H1 (cell line): ENCODE data around the gene PPP2R3B. TPM values are rescaled to one million over a fixed set of nuclear protein-coding genes. Genes with fewer than 3 reads are reported as not detected.
A peak's percentile ranks its signal among the peaks of the same experiment; 100 is the strongest.

ENCODE experiments used
- ASH2L ChIP-seq: fragments of 200-600, 300-600 bp; sonication (generic); IDR thresholded peaks from one replicate; pipeline ENCODE4 v1.7.1; 2017; ENCODE audit warnings: low read length
- CHD1 ChIP-seq: IDR thresholded peaks from 2 replicates; pipeline ENCODE4 v1.6.1; 2012; ENCODE audit warnings: low read depth, low read length, improper control_type of control experiment
- CHD2 ChIP-seq: IDR thresholded peaks from 2 replicates; pipeline ENCODE4 v1.6.1; 2012; ENCODE audit warnings: low read length, improper control_type of control experiment
- CTBP2 ChIP-seq: IDR thresholded peaks from 2 replicates; pipeline ENCODE4 v1.7.0; 2011; ENCODE audit warnings: borderline replicate concordance, mild to moderate bottlenecking, moderate library complexity, mixed read lengths, low read length; ENCODE audit not compliant: insufficient read depth, insufficient read length
- EP300 ChIP-seq, 2 experiments: IDR thresholded peaks; 1 replicate in 1 of 2; 2 replicates in 1 of 2; pipeline ENCODE4 v1.6.1; 2011 to 2012; ENCODE audit warnings: low read depth in 2 of 2, low read length in 2 of 2, mild to moderate bottlenecking in 2 of 2, borderline replicate concordance in 1 of 2, inconsistent platforms in 1 of 2, moderate library complexity in 1 of 2
- GTF2F1 ChIP-seq: IDR thresholded peaks from 2 replicates; pipeline ENCODE4 v1.6.1; 2012; ENCODE audit warnings: low read depth, low read length, improper control_type of control experiment, borderline replicate concordance
- JUND ChIP-seq: IDR thresholded peaks from 2 replicates; pipeline ENCODE4 v1.6.1; 2011; ENCODE audit warnings: mild to moderate bottlenecking, improper control_type of control experiment, low read length
- KDM1A ChIP-seq: fragments of 200-600, 300-600 bp; sonication (generic); IDR thresholded peaks from 2 replicates; pipeline ENCODE4 v1.7.1; 2016; ENCODE audit warnings: mild to moderate bottlenecking, low read length, borderline replicate concordance
- KDM5A ChIP-seq: fragments of 200-600 bp; IDR thresholded peaks from 2 replicates; pipeline ENCODE4 v1.7.1; 2012; ENCODE audit warnings: mild to moderate bottlenecking, low read length, inconsistent platforms, mixed read lengths
- NRF1 ChIP-seq: IDR thresholded peaks from 2 replicates; pipeline ENCODE4 v1.6.1; 2011; ENCODE audit warnings: mild to moderate bottlenecking, low read depth, low read length, improper control_type of control experiment
- POLR2A ChIP-seq, 2 experiments: IDR thresholded peaks; 1 replicate in 1 of 2; 2 replicates in 1 of 2; pipeline ENCODE4 v1.6.1; 2011; ENCODE audit warnings: low read depth in 2 of 2, low read length in 2 of 2, mild to moderate bottlenecking in 2 of 2; ENCODE audit errors: control extremely low read depth in 1 of 2
- POLR2AphosphoS5 ChIP-seq: IDR thresholded peaks from 2 replicates; pipeline ENCODE4 v1.6.1; 2011; ENCODE audit warnings: low read depth, low read length
- RAD21 ChIP-seq, 2 experiments: IDR thresholded peaks in 1 of 2; conservative IDR thresholded peaks in 1 of 2; 2 replicates each; pipeline ENCODE4 v1.6.1; 2011; ENCODE audit warnings: low read depth in 2 of 2, low read length in 2 of 2, improper control_type of control experiment in 1 of 2, inconsistent platforms in 1 of 2, mild to moderate bottlenecking in 1 of 2, moderate library complexity in 1 of 2
- RFX5 ChIP-seq: IDR thresholded peaks from 2 replicates; pipeline ENCODE4 v1.6.1; 2011; ENCODE audit warnings: low read depth, low read length, improper control_type of control experiment, borderline replicate concordance
- RXRA ChIP-seq: IDR thresholded peaks from 2 replicates; pipeline ENCODE4 v1.6.1; 2011; ENCODE audit warnings: low read depth, mild to moderate bottlenecking, low read length, moderate library complexity; ENCODE audit not compliant: insufficient read depth
- SAP30 ChIP-seq: fragments of 300-600 bp; sonication (generic); IDR thresholded peaks from 2 replicates; pipeline ENCODE4 v1.7.1; 2012; ENCODE audit warnings: low read length, moderate library complexity, mild to moderate bottlenecking, inconsistent platforms; ENCODE audit not compliant: insufficient read depth, insufficient replicate concordance
- SIN3A ChIP-seq, 2 experiments: IDR thresholded peaks in 1 of 2; conservative IDR thresholded peaks in 1 of 2; 2 replicates each; pipeline ENCODE4 v1.6.1; 2011 to 2012; ENCODE audit warnings: low read length in 2 of 2, improper control_type of control experiment in 1 of 2, low read depth in 1 of 2, mild to moderate bottlenecking in 1 of 2
- SP2 ChIP-seq: IDR thresholded peaks from 2 replicates; pipeline ENCODE4 v1.6.1; 2012; ENCODE audit warnings: mild to moderate bottlenecking, low read length, inconsistent platforms
- TAF7 ChIP-seq: optimal IDR thresholded peaks from 2 replicates; pipeline ENCODE3; 2011; ENCODE audit warnings: low read depth, mild to moderate bottlenecking, inconsistent platforms, low read length, moderate library complexity, borderline replicate concordance
- ZNF274 ChIP-seq: IDR thresholded peaks from 2 replicates; pipeline ENCODE4 v1.7.0; 2012; ENCODE audit warnings: low read length, borderline replicate concordance; ENCODE audit errors: extremely low read depth
- polyA plus RNA-seq, 7 experiments: library from polyadenylated mRNA; depleted of rRNA in 3 of 7; stranded (reverse) in 5 of 7; unstranded in 2 of 7; fragments of >200 nt in 5 of 7; fragments of 200-250 nt in 2 of 7; gene quantifications; 1 replicate in 5 of 7; 2 replicates in 1 of 7; 4 replicates in 1 of 7; pipeline versions ENCODE4 v1.2.1 to v1.2.3, GENCODE V29; 2011 to 2013; ENCODE audit warnings: missing spikeins in 2 of 7, mixed read lengths in 2 of 7
- total RNA-seq: library from RNA; stranded (reverse); fragmentation: NEBNext Ultra II Directional; extraction: Animal tissue kit (Norgen Biotek cat#: 25700); gene quantifications from 2 replicates; pipeline ENCODE4 v1.2.1, GENCODE V29; 2021
- TF ChIP-seq, protein P1 (sequence below), 3 experiments: IDR thresholded peaks; 1 replicate in 2 of 3; 2 replicates in 1 of 3; pipeline versions ENCODE4 v1.5.1 to v1.6.1; 2011; ENCODE audit warnings: low read length in 3 of 3, mild to moderate bottlenecking in 3 of 3, inconsistent platforms in 2 of 3, low read depth in 1 of 3, moderate library complexity in 1 of 3; ENCODE audit not compliant: insufficient read depth in 1 of 3; ENCODE audit errors: control extremely low read depth in 1 of 3

Gene PPP2R3B
- total and polyA plus RNA-seq, 2 of the 8 experiments (the other 6 are each of a cell fraction or from before 2014, with no cell fraction given) = 47.6 to 86.7 TPM

DNA sequence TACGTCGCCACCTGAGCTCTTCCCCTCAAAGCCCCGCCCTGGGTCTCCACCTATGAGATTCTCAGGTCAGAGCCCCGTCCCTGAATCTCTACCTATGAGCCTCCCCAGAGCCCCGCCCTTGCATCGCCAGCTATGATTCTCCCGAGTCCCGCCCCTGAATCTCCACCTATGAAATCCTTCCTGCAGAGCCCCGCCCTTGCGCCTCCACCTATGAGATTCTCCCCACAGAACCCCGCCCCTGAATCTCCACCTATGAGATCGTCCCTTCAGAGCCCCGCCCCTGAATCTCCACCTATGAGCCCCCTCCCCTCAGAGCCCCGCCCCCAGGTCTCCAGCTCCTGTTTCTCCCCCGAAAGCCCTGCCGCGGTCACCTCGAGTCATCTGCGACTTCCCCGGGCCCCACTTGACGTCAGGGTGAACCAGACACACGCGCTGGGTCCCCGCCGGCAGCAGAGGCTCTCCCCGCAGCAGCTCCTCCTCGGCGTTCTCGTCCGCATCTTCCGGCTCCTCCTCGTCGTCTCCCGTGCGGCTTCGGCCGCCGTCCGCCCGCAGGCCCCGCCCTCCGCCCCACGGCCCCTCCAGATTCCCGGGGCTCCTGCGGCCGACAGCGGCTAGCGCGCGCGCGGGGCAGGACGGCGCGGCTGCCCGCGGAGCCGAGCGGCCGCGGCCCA, 68.5 kb downstream of the PPP2R3B start (continued):
- TF ChIP-seq ZNF274 (no peak), JUND (no peak), KDM1A (no peak), CHD1 (no peak), RFX5 (no peak), POLR2A (IDR thresholded peaks at IDR 0.05; ENCODE audit: control extremely low read depth in 1 of 2, low read depth in 2 of 2, low read length in 2 of 2) (peak in 1 of 2 experiments; percentile 55; a peak in 1 of 3 replicates), KDM5A (no peak), CTBP2 (no peak), SP2 (peak; percentile 74), CHD2 (peak; percentile 79), GTF2F1 (no peak), RAD21 (IDR thresholded peaks at IDR 0.05 in 1 of 2, conservative IDR thresholded peaks at IDR 0.05 in 1 of 2; ENCODE audit: low read depth in 2 of 2, low read length in 2 of 2) (no peak), POLR2AphosphoS5 (peak; percentile 77), SIN3A (conservative IDR thresholded peaks at IDR 0.05 in 1 of 2, IDR thresholded peaks at IDR 0.05 in 1 of 2; ENCODE audit: low read depth in 1 of 2, low read length in 2 of 2) (peak; percentile 45 to 65; a peak in 2 of 4 replicates), ASH2L (no peak), RXRA (no peak), NRF1 (no peak), EP300 (IDR thresholded peaks at IDR 0.05; ENCODE audit: borderline replicate concordance in 1 of 2, low read depth in 2 of 2, low read length in 2 of 2) (no peak), TAF7 (peak; percentile 53), SAP30 (no peak)
- TF ChIP-seq, protein P1, sequence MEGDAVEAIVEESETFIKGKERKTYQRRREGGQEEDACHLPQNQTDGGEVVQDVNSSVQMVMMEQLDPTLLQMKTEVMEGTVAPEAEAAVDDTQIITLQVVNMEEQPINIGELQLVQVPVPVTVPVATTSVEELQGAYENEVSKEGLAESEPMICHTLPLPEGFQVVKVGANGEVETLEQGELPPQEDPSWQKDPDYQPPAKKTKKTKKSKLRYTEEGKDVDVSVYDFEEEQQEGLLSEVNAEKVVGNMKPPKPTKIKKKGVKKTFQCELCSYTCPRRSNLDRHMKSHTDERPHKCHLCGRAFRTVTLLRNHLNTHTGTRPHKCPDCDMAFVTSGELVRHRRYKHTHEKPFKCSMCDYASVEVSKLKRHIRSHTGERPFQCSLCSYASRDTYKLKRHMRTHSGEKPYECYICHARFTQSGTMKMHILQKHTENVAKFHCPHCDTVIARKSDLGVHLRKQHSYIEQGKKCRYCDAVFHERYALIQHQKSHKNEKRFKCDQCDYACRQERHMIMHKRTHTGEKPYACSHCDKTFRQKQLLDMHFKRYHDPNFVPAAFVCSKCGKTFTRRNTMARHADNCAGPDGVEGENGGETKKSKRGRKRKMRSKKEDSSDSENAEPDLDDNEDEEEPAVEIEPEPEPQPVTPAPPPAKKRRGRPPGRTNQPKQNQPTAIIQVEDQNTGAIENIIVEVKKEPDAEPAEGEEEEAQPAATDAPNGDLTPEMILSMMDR (IDR thresholded peaks at IDR 0.05; ENCODE audit: control extremely low read depth in 1 of 3, insufficient read depth in 1 of 3, low read depth in 1 of 3, low read length in 3 of 3) = no peak
- TF ChIP-seq, all 59 proteins: peak for 10
